Measurements from ENCODE around the gene HLA-DMB. TPM values are rescaled to one million over a fixed set of nuclear protein-coding genes. Genes with fewer than 3 reads are reported as not detected.

HLA-DMB gene
- total and polyA plus RNA-seq, 12 donors, result 9.1 to 118 (median 70.5) TPM

- intact Hi-C loops (cut with DNase I), result loop anchor here in 1 of 2 donors (5.0 kb wide), 1 partner anchor 79 kb away; no protein-coding TSS in a partner anchor
- Histone ChIP-seq H3K9me3 (replicated peaks in 1 of 3) (no peaks in the 10 kb centered on the region), H3K4me1 (replicated peaks in 1 of 2) (peaks cover 27 to 31% of the 10 kb centered on the region in 2 donors), H3K4me3 (peak overlapping the region; percentile 73 to 90 (median 82)), H3K27me3 (no peaks in the 10 kb centered on the region), H3K36me3 (replicated peaks in 1 of 2) (peaks cover 0 to 30% of the 10 kb centered on the region in 2 donors), H3K27ac (peak overlapping the region; percentile 99 to 100 (median 100))
- 0% methylated on average over 14 to 15 of the region's 15 CpGs for WGBS, 4 donors
- DNase-seq, result no peak
- TF ChIP-seq, protein P1, sequence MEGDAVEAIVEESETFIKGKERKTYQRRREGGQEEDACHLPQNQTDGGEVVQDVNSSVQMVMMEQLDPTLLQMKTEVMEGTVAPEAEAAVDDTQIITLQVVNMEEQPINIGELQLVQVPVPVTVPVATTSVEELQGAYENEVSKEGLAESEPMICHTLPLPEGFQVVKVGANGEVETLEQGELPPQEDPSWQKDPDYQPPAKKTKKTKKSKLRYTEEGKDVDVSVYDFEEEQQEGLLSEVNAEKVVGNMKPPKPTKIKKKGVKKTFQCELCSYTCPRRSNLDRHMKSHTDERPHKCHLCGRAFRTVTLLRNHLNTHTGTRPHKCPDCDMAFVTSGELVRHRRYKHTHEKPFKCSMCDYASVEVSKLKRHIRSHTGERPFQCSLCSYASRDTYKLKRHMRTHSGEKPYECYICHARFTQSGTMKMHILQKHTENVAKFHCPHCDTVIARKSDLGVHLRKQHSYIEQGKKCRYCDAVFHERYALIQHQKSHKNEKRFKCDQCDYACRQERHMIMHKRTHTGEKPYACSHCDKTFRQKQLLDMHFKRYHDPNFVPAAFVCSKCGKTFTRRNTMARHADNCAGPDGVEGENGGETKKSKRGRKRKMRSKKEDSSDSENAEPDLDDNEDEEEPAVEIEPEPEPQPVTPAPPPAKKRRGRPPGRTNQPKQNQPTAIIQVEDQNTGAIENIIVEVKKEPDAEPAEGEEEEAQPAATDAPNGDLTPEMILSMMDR (IDR thresholded peaks at IDR 0.05), result peak in 1 of 6 experiments; percentile 7
- TF ChIP-seq POLR2A (IDR thresholded peaks at IDR 0.05), result no peak
These were observed 30.4 kb upstream of the HLA-DMB start for GRCh38 chr6:32971242-32971580.

GRCh38 chr6:32970413-32971241 is 29.8 kb upstream of the HLA-DMB start:
- Histone ChIP-seq H3K27me3 (no peaks in the 10 kb centered on the region), H3K4me3 (peak overlapping the region; percentile 73 to 90 (median 82)), H3K36me3 (replicated peaks in 1 of 2) (peaks cover 0 to 24% of the 10 kb centered on the region in 2 donors), H3K9me3 (replicated peaks in 1 of 3) (no peaks in the 10 kb centered on the region), H3K27ac (peak overlapping the region; percentile 99 to 100 (median 100)), H3K4me1 (replicated peaks in 1 of 2) (peaks cover 21 to 31% of the 10 kb centered on the region in 2 donors)
- 0 to 1% (median 1%) methylated on average over 18 to 42 of the region's 43 CpGs for WGBS, 4 donors
- TF ChIP-seq POLR2A (IDR thresholded peaks at IDR 0.05), result no peak
- TF ChIP-seq, protein P1 (IDR thresholded peaks at IDR 0.05), result no peak
- intact Hi-C loops (cut with DNase I), result loop anchor here in 1 of 2 donors (5.0 kb wide), 1 partner anchor 78 kb away; no protein-coding TSS in a partner anchor
- DNase-seq, result peak; percentile 90 to 94 (median 91)

DNA sequence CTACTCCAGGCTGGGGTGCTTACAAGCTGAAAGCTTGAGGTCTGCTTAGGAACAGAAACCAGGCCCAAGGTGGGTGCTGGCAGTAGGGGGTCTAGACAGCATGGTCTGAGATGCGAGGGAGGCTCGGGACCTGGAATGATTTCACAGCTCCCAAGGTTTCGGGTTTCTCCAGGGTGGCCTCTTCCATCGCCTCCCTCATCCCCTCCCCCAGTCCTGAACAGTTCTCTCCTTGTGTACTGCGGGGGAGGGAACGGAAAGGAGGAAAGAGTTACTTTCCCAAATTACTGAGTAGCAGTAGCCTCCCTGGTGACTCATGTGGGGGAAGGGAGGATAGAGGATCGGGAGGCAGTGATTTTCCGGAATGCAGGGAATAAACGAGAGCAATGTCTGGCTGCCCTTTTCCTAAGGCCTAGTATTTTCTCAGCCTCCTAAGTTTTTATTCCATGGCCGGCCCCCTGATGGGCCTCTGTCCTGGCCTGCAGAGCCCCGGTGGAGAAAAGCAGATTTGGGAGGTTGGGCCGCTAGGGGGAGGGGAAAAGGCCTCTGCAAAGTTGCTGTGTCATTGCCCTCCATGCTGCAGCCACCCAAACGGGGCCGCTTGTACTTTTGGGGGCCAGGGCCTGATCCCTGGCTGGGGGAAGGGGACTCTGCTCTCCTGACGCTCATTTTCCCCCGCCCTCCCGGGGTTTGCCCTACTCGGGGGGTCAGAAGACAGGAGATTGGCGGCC is 29.0 kb upstream of the HLA-DMB start:
- peak overlapping the region; percentile 19 to 76 (median 49) for H3K4me3 ChIP-seq
- peak overlapping the region; percentile 99 to 100 (median 100) for H3K27ac ChIP-seq
- H3K36me3 ChIP-seq (replicated peaks in 1 of 2), result peaks cover 0 to 18% of the 10 kb centered on the region in 2 donors
- peak; percentile 82 to 93 (median 88) for DNase-seq
- TF ChIP-seq POLR2A (IDR thresholded peaks at IDR 0.05), result peak in 1 of 2 donors; percentile 80
- TF ChIP-seq, protein P1 (IDR thresholded peaks at IDR 0.05), result peak in 5 of 6 experiments; percentile 40 to 73 (median 55)
- 0 to 1% (median 1%) methylated on average over 17 to 19 of the region's 19 CpGs for WGBS, 4 donors
- intact Hi-C loops (cut with DNase I), result loop anchor here in 1 of 2 donors (5.0 kb wide), 1 partner anchor 78 kb away; no protein-coding TSS in a partner anchor
- no peaks in the 10 kb centered on the region for H3K9me3 ChIP-seq (replicated peaks in 1 of 3)
- H3K27me3 ChIP-seq, result no peaks in the 10 kb centered on the region
- peaks cover 13 to 31% of the 10 kb centered on the region in 2 donors for H3K4me1 ChIP-seq (replicated peaks in 1 of 2)
